GM21390 (cell line): ENCODE measurements around the gene GPR161.

ENCODE experiments used
- ATAC-seq: cut with Tn5 transposase; IDR thresholded peaks from one replicate; pipeline ENCODE4 v1.9.1; 2021; ENCODE audit not compliant: unreplicated experiment

Gene GPR161

GRCh38 chr1:168112673-168113305 lies 23.9 kb downstream of the GPR161 start:
- no peak for ATAC-seq

DNA sequence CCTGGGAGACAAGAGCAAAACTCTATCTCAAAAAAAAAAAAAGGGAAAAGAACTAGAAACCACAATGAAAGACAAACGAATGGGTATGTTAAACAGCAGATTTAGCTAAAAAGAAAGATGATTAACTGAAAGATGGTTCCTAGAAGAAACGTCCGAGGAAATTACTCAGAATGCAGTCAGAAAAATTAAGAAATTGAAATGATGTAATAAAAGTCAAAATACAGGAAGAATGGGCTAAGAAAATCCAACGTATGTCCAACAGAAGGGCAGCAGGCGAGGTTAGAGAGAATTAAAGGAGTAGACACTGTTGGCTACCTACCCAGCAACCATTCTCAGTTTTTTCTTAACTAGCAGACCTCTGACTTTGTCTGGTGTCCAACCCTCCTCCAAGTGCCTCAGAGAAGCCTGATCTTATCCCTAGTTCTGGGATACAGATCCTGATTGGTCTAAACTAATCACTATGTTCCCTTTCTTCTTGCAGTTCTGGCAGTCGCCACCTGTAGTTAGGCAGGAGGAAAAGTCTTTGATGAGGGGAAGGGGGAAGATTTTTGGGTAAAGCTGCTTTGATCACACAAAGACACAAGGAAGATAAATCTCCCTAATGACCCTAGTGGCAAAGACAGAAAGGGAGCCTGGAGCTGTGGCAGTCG lies 25.7 kb downstream of the GPR161 start:
- ATAC-seq, result no peak

GRCh38 chr1:168106274-168106673 lies 30.5 kb downstream of the GPR161 start:
- ATAC-seq, result no peak

- ATAC-seq, result no peak
Observed at GRCh38 chr1:168105846-168106245, 30.9 kb downstream of the GPR161 start.

DNA sequence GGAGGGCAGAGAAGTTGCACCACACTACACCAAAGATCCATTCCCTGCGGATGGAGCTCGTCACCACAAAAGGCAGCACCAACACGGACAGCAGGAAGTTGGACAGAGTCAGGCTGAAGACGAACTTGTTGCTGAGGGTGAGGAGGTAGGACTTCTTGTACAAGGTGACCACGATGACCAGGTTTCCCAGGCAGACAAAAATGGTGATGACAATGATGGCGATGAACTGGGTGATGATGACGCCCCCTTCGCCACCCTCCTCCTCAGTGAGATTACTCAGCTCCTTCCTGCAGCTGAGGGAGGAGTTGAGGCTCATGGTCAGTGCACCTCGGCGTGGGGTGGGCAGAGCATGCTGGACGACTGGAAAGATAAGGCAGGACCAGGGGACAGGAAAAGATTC lies 32.2 kb downstream of the GPR161 start:
- ATAC-seq, result no peak

- ATAC-seq, result no peak
Observed at GRCh38 chr1:168102487-168102886, 34.2 kb downstream of the GPR161 start.

DNA sequence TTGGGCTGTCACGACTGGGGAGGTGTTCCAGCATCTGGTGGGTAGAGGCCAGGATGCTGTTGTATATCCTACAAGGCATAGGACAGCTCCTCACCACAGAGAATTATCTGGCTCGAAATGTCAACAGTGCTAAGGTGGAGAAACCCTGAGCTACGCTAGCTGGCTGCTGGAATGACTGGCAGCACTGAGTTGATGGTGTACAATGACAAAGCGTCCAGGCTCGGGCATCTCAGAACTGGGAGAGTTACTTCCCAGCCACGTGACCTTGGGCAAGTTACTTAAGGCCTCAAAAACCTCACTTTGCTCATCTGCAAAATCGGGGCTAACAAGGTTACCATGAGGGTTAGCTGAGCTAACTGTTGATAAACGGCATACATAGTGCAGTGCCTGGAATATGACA lies 35.4 kb downstream of the GPR161 start:
- ATAC-seq, result no peak

- no peak for ATAC-seq
Observed at GRCh38 chr1:168100315-168101002, 36.3 kb downstream of the GPR161 start.

GRCh38 chr1:168099337-168099801 lies 37.4 kb downstream of the GPR161 start:
- no peak for ATAC-seq

- no peak for ATAC-seq
Observed at GRCh38 chr1:168098534-168099320, 38.0 kb downstream of the GPR161 start.

GRCh38 chr1:168097921-168098528 lies 38.7 kb downstream of the GPR161 start:
- no peak for ATAC-seq

GRCh38 chr1:168096296-168097165 lies 40.2 kb downstream of the GPR161 start:
- ATAC-seq, result no peak

- ATAC-seq, result no peak
Observed at GRCh38 chr1:168095476-168095875, 41.3 kb downstream of the GPR161 start.

DNA sequence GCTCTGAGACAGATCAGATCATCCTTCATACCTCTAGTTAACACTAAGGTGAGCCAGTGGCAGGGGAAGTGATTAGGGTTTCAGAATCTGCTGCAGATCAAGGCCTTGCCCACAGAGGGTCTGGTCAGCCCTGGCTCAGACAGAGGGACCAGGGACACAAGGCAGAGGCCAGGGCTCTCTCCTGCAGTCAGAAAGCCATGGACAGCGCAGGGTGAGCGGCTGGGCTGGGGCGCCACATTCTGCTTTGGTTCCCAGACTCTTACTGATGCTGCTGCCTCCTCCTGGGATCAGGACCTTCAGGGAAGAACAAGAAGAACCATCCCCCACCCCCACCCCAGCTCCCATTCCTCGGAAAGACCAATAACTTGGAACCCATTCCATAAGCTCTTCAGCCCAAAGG lies 43.1 kb downstream of the GPR161 start:
- no peak for ATAC-seq

DNA sequence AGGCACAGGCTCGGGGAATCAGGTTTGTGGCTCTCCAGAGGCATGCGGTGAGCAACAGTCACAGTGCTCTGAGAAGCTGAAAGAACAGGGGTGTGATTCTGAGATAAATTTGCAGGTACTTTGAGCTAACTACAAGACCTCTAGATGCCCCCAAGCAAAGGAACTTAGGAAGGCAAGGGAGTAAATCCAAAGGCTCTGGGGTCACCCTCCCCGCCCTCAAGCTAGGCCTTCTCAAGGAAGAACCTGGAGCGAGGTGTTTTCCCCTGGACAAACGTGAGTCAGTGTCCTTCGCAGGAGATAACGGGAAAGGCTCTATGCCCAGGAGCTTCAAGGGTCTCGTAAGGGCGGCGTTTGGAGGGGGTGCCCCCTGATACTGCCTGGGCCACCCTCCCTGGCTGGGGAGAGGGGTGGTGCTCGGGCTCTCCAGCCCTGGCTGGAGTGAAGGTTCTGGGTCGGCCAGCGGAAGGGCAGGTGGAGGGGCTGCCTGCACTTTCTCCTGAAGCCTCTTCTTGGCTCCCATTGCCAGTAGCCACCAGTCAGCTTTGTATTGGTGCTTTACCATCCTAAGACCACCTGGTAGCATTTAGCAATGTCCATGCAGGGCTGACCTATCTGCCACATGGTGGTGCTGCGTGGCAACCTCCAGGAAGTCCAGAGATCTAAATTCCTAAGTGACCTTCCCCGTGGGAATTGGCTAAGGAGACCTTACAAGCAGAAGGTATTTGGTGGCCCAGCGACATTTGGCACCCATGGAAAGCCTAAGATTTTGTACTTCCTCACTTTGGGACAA lies 44.0 kb downstream of the GPR161 start:
- ATAC-seq, result no peak

DNA sequence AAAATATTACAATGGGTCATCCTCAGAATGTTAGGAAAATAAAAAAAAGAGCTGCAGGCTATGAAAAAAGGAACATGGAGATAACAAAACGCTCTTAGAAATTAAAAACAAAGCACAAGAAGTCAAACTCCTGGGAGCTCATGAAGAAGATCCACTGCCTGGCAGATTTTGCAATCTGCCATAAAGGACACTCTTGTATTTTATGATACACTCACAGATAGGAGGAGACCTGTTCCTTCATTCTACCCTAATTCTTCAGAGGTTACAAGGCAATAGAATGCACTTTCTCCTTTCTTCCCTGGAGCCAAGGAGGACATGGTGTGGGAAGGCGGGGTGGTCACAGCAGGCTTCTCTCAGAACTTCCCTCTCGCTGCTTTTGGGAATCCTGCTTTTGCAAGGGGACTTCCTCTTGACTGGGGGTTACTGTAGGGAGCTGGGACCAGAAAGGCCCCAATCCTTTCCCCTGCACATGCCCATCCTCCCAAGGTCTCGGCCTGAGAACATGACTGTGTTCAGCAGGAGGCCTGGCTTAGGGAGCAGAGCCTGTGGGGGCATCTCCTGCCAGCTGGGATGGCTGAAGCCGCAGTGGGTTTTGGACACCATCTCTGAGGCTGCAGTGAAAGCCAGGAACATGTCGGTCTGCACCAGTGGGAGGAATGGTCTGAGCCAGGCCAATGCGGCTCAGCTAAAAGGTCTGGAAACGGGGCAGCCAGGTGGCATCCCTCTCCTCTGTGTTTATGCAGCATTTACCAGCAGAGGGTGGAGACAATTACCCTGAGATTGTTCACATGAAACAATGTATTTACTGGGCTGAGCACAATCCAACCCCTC lies 44.8 kb downstream of the GPR161 start:
- ATAC-seq, result no peak

GRCh38 chr1:168091063-168091462 lies 45.7 kb downstream of the GPR161 start:
- ATAC-seq, result no peak

DNA sequence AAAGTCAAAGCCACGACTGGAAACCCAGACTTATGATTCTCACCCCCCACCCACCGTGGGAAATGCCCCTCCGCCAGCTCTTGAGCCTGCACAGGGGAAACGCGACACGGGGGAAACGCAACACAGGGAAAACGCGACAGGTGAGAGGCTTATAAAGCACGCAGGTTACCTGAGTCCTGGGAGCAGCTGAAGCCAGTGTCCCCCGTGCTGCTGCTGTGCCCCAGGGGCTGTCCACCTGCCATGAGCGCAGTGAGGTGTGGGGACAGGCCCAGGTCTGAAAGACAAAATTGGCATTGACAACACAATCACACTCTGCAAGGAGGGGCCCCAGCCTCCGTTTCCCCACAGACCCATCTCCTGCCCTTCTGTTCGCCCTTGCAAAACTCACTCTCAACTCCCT lies 46.3 kb downstream of the GPR161 start:
- no peak for ATAC-seq

- no peak for ATAC-seq
Observed at GRCh38 chr1:168089979-168090337, 46.8 kb downstream of the GPR161 start.
